Endothelial cell of umbilical vein (primary cell): ENCODE data around the gene IGSF11. TPM values are rescaled to one million over a fixed set of nuclear protein-coding genes. Genes with fewer than 3 reads are reported as not detected.

Experiments used
- BruUV-seq: library from RNA; stranded (reverse); fragments of 400-500 nt; replicated peaks from 2 replicates; lab custom pipeline; 2021; lab: Mats Ljungman, UMichigan
- CTCF ChIA-PET: fragments of 300-600, 350-600 bp; sonication (Branson Sonifier 250); formaldehyde crosslinking; loops from one replicate; lab custom pipeline; 2021; ENCODE audit warnings: antibody characterized with exemption, inconsistent platforms; lab: Charles Lee
- POLR2A ChIA-PET: fragments of 300-600, 350-600 bp; sonication (Branson Sonifier 250); formaldehyde crosslinking; loops from one replicate; lab custom pipeline; 2021; ENCODE audit warnings: antibody characterized with exemption, inconsistent platforms; lab: Charles Lee
- DNase-seq: peaks from one replicate; pipeline ENCODE4 v3.0.0-alpha.2; 2011; ENCODE audit warnings: low read depth, low spot score
- FAIRE-seq: peaks from 2 replicates; lab custom pipeline; 2011; peaks lifted over from hg19 to GRCh38; lab: Jason Lieb, UNC
- H2AFZ ChIP-seq: 2 replicates; pipeline ENCODE4 v1.6.0; 2012; ENCODE audit warnings: low read depth, low read length, control low read depth, inconsistent platforms
- H3K27ac ChIP-seq: 2 replicates; pipeline ENCODE4 v1.5.1; 2011; ENCODE audit warnings: low read depth, mild to moderate bottlenecking, control low read depth, low read length, moderate library complexity; ENCODE audit not compliant: insufficient read depth
- H3K27me3 ChIP-seq, 2 experiments: 2 replicates each; pipeline versions ENCODE4 v1.6.0 to v1.6.1; 2011; ENCODE audit warnings: low read length in 2 of 2, mixed read lengths in 1 of 2; ENCODE audit not compliant: control insufficient read depth in 2 of 2, insufficient read depth in 2 of 2
- H3K36me3 ChIP-seq, 2 experiments: 2 replicates in 1 of 2; 3 replicates in 1 of 2; pipeline ENCODE4 v1.5.1; 2011; ENCODE audit warnings: low read length in 2 of 2, mild to moderate bottlenecking in 1 of 2, moderate library complexity in 1 of 2; ENCODE audit not compliant: control insufficient read depth in 2 of 2, insufficient read depth in 2 of 2; ENCODE audit errors: extremely low read depth in 1 of 2
- H3K4me1 ChIP-seq: 3 replicates; pipeline ENCODE4 v1.5.1; 2011; ENCODE audit warnings: mild to moderate bottlenecking, low read length; ENCODE audit not compliant: control insufficient read depth, insufficient read depth; ENCODE audit errors: extremely low read depth
- H3K4me2 ChIP-seq: 2 replicates; pipeline ENCODE4 v1.6.1; 2011; ENCODE audit warnings: low read length, control low read depth, mixed read lengths; ENCODE audit not compliant: insufficient read depth
- H3K4me3 ChIP-seq, 3 experiments: fragments of 200-600 bp in 1 of 3; sonication (generic), shearing (Covaris generic) in 1 of 3; replicated peaks in 1 of 3; 2 replicates each; pipeline ENCODE4 v1.5.1; 2011 to 2016; ENCODE audit warnings: control low read depth in 3 of 3, low read length in 3 of 3, mild to moderate bottlenecking in 2 of 3, inconsistent platforms in 1 of 3, low read depth in 1 of 3, moderate library complexity in 1 of 3; ENCODE audit not compliant: insufficient read depth in 1 of 3
- H3K79me2 ChIP-seq: 2 replicates; pipeline ENCODE4 v1.6.0; 2012; ENCODE audit warnings: low read length, inconsistent platforms; ENCODE audit not compliant: control insufficient read depth, insufficient read depth
- H3K9ac ChIP-seq: replicated peaks from 2 replicates; pipeline ENCODE3; 2011; ENCODE audit warnings: low read length, control low read depth; ENCODE audit not compliant: insufficient read depth; ENCODE audit errors: extremely low read depth
- H3K9me1 ChIP-seq: replicated peaks from 3 replicates; pipeline ENCODE4 v1.6.0; 2011; ENCODE audit warnings: mild to moderate bottlenecking, low read length; ENCODE audit not compliant: control insufficient read depth, insufficient read depth; ENCODE audit errors: extremely low read depth
- H3K9me3 ChIP-seq: replicated peaks from 2 replicates; pipeline ENCODE4 v1.5.1; 2012; ENCODE audit warnings: low read length, inconsistent platforms; ENCODE audit not compliant: control insufficient read depth, insufficient read depth
- H4K20me1 ChIP-seq: replicated peaks from 2 replicates; pipeline ENCODE3; 2011; ENCODE audit warnings: mild to moderate bottlenecking, low read length; ENCODE audit not compliant: control insufficient read depth, insufficient read depth; ENCODE audit errors: extremely low read depth
- EZH2 ChIP-seq: IDR thresholded peaks from 2 replicates; pipeline ENCODE4 v1.6.1; 2012; ENCODE audit warnings: borderline replicate concordance, low read depth, mild to moderate bottlenecking, moderate library complexity, low read length, inconsistent platforms; ENCODE audit not compliant: severe bottlenecking
- FOS ChIP-seq: IDR thresholded peaks from 2 replicates; pipeline ENCODE4 v1.6.1; 2011; ENCODE audit warnings: mild to moderate bottlenecking, low read length, moderate library complexity, borderline replicate concordance; ENCODE audit not compliant: insufficient read depth
- GATA2 ChIP-seq: IDR thresholded peaks from 2 replicates; pipeline ENCODE4 v1.7.0; 2011; ENCODE audit warnings: low read depth, mild to moderate bottlenecking, moderate library complexity, mixed read lengths, low read length; ENCODE audit not compliant: insufficient read length, insufficient read depth
- JUN ChIP-seq: IDR thresholded peaks from 2 replicates; pipeline ENCODE4 v1.6.1; 2011; ENCODE audit warnings: borderline replicate concordance, low read depth; ENCODE audit not compliant: insufficient read length, insufficient read depth
- MAX ChIP-seq: IDR thresholded peaks from 2 replicates; pipeline ENCODE4 v1.6.1; 2011; ENCODE audit not compliant: insufficient read depth, insufficient read length
- MYC ChIP-seq: IDR thresholded peaks from one replicate; pipeline ENCODE4 v1.6.1; 2011; ENCODE audit warnings: mild to moderate bottlenecking, low read depth, low read length
- POLR2A ChIP-seq: IDR thresholded peaks from 2 replicates; pipeline ENCODE4 v1.6.1; 2012; ENCODE audit warnings: low read depth, mild to moderate bottlenecking, control low read depth, low read length
- POLR2AphosphoS5 ChIP-seq: IDR thresholded peaks from 2 replicates; pipeline ENCODE4 v1.6.1; 2012; ENCODE audit warnings: low read depth, mild to moderate bottlenecking, control low read depth, low read length, moderate library complexity; ENCODE audit not compliant: insufficient read depth
- dilution Hi-C: fragments of 300-500 bp; cut with MboI; formaldehyde crosslinking; loops from one replicate; pipeline ENCODE4 v1.15.0; 2019; ENCODE audit warnings: low sequenced_read_pairs; ENCODE audit not compliant: extremely low pct_ligation_motif_present
- intact Hi-C: fragments of 100-400 bp; cut with micrococcal nuclease; formaldehyde crosslinking; loops from one replicate; pipeline ENCODE4 v1.10.0; 2022
- polyA plus RNA-seq, 4 experiments: library from polyadenylated mRNA; depleted of rRNA in 3 of 4; stranded (reverse) in 3 of 4; unstranded in 1 of 4; fragments of >200 nt; gene quantifications; 2 replicates each; pipeline versions ENCODE4 v1.2.1 to v1.2.3, GENCODE V29; 2011 to 2012; ENCODE audit warnings: missing spikeins in 1 of 4
- total RNA-seq: library from RNA; stranded (reverse); gene quantifications from 2 replicates; pipeline ENCODE4 v1.2.3, GENCODE V29; 2021
- TF ChIP-seq, protein P1 (sequence below), 2 donors: IDR thresholded peaks; 1 replicate in 1 of 2; 2 replicates in 1 of 2; pipeline ENCODE4 v1.5.1; 2011; ENCODE audit warnings: low read length in 2 of 2, mild to moderate bottlenecking in 2 of 2, moderate library complexity in 2 of 2, control low read depth in 1 of 2, inconsistent platforms in 1 of 2, low read depth in 1 of 2; ENCODE audit not compliant: insufficient read depth in 1 of 2; ENCODE audit errors: extremely low read depth in 1 of 2

Gene IGSF11
- total and polyA plus RNA-seq, 2 donors (not counting 3 experiments of a cell fraction or from before 2014, with no cell fraction given): not detected

GRCh38 chr3:118987477-118987876, 47.2 kb downstream of the IGSF11 start:
- H3K4me2 ChIP-seq: no peak overlapping the region
- FAIRE-seq (no peak), DNase-seq (no peak)
- intact Hi-C loops (no loop called here), dilution Hi-C loops (no loop called here)
- H3K9ac ChIP-seq: no peak overlapping the region
- no peak overlapping the region for H3K27ac ChIP-seq
- TF ChIP-seq GATA2: no peak
- no peak for TF ChIP-seq POLR2A
- no peak for TF ChIP-seq FOS
- TF ChIP-seq, protein P1, sequence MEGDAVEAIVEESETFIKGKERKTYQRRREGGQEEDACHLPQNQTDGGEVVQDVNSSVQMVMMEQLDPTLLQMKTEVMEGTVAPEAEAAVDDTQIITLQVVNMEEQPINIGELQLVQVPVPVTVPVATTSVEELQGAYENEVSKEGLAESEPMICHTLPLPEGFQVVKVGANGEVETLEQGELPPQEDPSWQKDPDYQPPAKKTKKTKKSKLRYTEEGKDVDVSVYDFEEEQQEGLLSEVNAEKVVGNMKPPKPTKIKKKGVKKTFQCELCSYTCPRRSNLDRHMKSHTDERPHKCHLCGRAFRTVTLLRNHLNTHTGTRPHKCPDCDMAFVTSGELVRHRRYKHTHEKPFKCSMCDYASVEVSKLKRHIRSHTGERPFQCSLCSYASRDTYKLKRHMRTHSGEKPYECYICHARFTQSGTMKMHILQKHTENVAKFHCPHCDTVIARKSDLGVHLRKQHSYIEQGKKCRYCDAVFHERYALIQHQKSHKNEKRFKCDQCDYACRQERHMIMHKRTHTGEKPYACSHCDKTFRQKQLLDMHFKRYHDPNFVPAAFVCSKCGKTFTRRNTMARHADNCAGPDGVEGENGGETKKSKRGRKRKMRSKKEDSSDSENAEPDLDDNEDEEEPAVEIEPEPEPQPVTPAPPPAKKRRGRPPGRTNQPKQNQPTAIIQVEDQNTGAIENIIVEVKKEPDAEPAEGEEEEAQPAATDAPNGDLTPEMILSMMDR (IDR thresholded peaks at IDR 0.05; ENCODE audit: extremely low read depth in 1 of 2, insufficient read depth in 1 of 2, low read depth in 1 of 2, low read length in 2 of 2): no peak
- no peak for TF ChIP-seq MYC
- no peak for TF ChIP-seq MAX
- TF ChIP-seq POLR2AphosphoS5: no peak
- no peak for TF ChIP-seq EZH2
- no peak for TF ChIP-seq JUN
- H3K4me1 ChIP-seq: no peaks in the 10 kb centered on the region
- no peaks in the 10 kb centered on the region for H3K79me2 ChIP-seq
- no peaks in the 10 kb centered on the region for H3K36me3 ChIP-seq
- POLR2A ChIA-PET: no interaction called here
- CTCF ChIA-PET: interaction anchor here (0.5 kb wide), 1 partner anchor 12 kb away, joined by 3 read pairs; no protein-coding TSS in a partner anchor
- BruUV-seq: no TSS peak
- H3K27me3 ChIP-seq: peaks cover 0 to 1% of the 10 kb centered on the region in 2 experiments
- no peaks in the 10 kb centered on the region for H3K9me3 ChIP-seq
- H3K9me1 ChIP-seq: no peaks in the 10 kb centered on the region
- H3K4me3 ChIP-seq: no peak overlapping the region
- H4K20me1 ChIP-seq: no peaks in the 10 kb centered on the region
- H2AFZ ChIP-seq: no peak overlapping the region
